ENCODE measurements around the gene METTL8.

The METTL8 gene

GRCh38 chr2:171341394-171342066, 92.3 kb downstream of the METTL8 start:
- ATAC-seq (ENCODE audit: insufficient read depth, low read depth) (no peak), DNase-seq (no peak)
- Histone ChIP-seq H3K4me1 (ENCODE audit: insufficient read depth, low read length) (peaks cover 3% of the 10 kb centered on the region), H3K36me3 (ENCODE audit: insufficient read depth, low read length) (no peaks in the 10 kb centered on the region), H3K4me3 (ENCODE audit: low read depth in 1 of 2, low read length in 2 of 2) (no peak overlapping the region), H2AFZ (ENCODE audit: low read depth, low read length) (no peak overlapping the region), H4K20me1 (ENCODE audit: insufficient read depth, low read length) (no peaks in the 10 kb centered on the region), H3K9ac (ENCODE audit: low read depth, low read length) (no peak overlapping the region), H3K27me3 (ENCODE audit: insufficient read depth, low read length, poor library complexity) (no peaks in the 10 kb centered on the region), H3K4me2 (ENCODE audit: insufficient read depth, low read length) (no peak overlapping the region), H3K9me3 (ENCODE audit: insufficient read depth, low read length, severe bottlenecking) (no peaks in the 10 kb centered on the region), H3K79me2 (ENCODE audit: insufficient read depth, low read length) (no peaks in the 10 kb centered on the region), H3K27ac (ENCODE audit: low read length) (no peak overlapping the region)
- TF ChIP-seq EZH2 (IDR thresholded peaks at IDR 0.05; ENCODE audit: borderline replicate concordance, low read depth, low read length, severe bottlenecking) (no peak), CTCF (IDR thresholded peaks at IDR 0.05; ENCODE audit: borderline replicate concordance, extremely low read depth, low read length, poor library complexity, severe bottlenecking) (no peak)

GRCh38 chr2:171334946-171335345, 98.8 kb downstream of the METTL8 start:
- Histone ChIP-seq H3K4me1 (ENCODE audit: insufficient read depth, low read length) (no peaks in the 10 kb centered on the region), H3K36me3 (ENCODE audit: insufficient read depth, low read length) (no peaks in the 10 kb centered on the region), H3K4me3 (ENCODE audit: low read depth in 1 of 2, low read length in 2 of 2) (no peak overlapping the region), H4K20me1 (ENCODE audit: insufficient read depth, low read length) (no peaks in the 10 kb centered on the region), H3K9ac (ENCODE audit: low read depth, low read length) (no peak overlapping the region), H2AFZ (ENCODE audit: low read depth, low read length) (no peak overlapping the region), H3K79me2 (ENCODE audit: insufficient read depth, low read length) (no peaks in the 10 kb centered on the region), H3K9me3 (ENCODE audit: insufficient read depth, low read length, severe bottlenecking) (no peaks in the 10 kb centered on the region), H3K27ac (ENCODE audit: low read length) (no peak overlapping the region), H3K27me3 (ENCODE audit: insufficient read depth, low read length, poor library complexity) (no peaks in the 10 kb centered on the region), H3K4me2 (ENCODE audit: insufficient read depth, low read length) (no peak overlapping the region)
- ATAC-seq (ENCODE audit: insufficient read depth, low read depth) (no peak), DNase-seq (no peak)
- TF ChIP-seq CTCF (IDR thresholded peaks at IDR 0.05; ENCODE audit: borderline replicate concordance, extremely low read depth, low read length, poor library complexity, severe bottlenecking) (no peak), EZH2 (IDR thresholded peaks at IDR 0.05; ENCODE audit: borderline replicate concordance, low read depth, low read length, severe bottlenecking) (no peak)

GRCh38 chr2:171334171-171334570, 99.6 kb downstream of the METTL8 start:
- no peak overlapping the region for H3K4me2 ChIP-seq (ENCODE audit: insufficient read depth, low read length)
- no peak overlapping the region for H3K9ac ChIP-seq (ENCODE audit: low read depth, low read length)
- H3K79me2 ChIP-seq (ENCODE audit: insufficient read depth, low read length) = no peaks in the 10 kb centered on the region
- no peaks in the 10 kb centered on the region for H3K36me3 ChIP-seq (ENCODE audit: insufficient read depth, low read length)
- DNase-seq (no peak), ATAC-seq (ENCODE audit: insufficient read depth, low read depth) (no peak)
- H3K27ac ChIP-seq (ENCODE audit: low read length) = no peak overlapping the region
- no peaks in the 10 kb centered on the region for H3K27me3 ChIP-seq (ENCODE audit: insufficient read depth, low read length, poor library complexity)
- H3K4me1 ChIP-seq (ENCODE audit: insufficient read depth, low read length) = no peaks in the 10 kb centered on the region
- no peak for TF ChIP-seq CTCF (IDR thresholded peaks at IDR 0.05; ENCODE audit: borderline replicate concordance, extremely low read depth, low read length, poor library complexity, severe bottlenecking)
- TF ChIP-seq EZH2 (IDR thresholded peaks at IDR 0.05; ENCODE audit: borderline replicate concordance, low read depth, low read length, severe bottlenecking) = no peak
- no peak overlapping the region for H3K4me3 ChIP-seq (ENCODE audit: low read depth in 1 of 2, low read length in 2 of 2)
- H4K20me1 ChIP-seq (ENCODE audit: insufficient read depth, low read length) = no peaks in the 10 kb centered on the region
- H2AFZ ChIP-seq (ENCODE audit: low read depth, low read length) = no peak overlapping the region
- no peaks in the 10 kb centered on the region for H3K9me3 ChIP-seq (ENCODE audit: insufficient read depth, low read length, severe bottlenecking)

Data from DND-41 (cell line).